Measurements from ENCODE around the gene GDF3.

DNA sequence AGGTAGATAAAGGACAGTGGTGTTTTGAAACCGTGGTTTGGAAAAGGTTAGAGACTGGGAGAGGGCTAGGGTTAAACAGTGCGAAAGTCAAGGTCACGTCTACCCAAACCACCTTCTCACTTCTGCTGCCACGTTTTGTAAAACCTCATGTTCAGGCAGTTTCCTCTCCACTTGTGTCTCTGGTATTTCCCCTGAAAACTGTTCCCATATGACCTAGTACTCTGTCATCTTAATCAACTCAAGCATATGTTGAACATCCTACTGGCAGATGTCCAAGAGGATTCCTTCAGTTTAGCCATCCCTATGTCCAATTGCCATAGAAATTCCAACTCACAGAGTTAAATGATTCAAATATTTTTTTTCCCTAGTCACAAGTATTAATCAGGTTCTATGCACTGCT lies 34.2 kb upstream of the GDF3 start:
- no peak for TF ChIP-seq CTCF (conservative IDR thresholded peaks at IDR 0.05; ENCODE audit: low read length)
- no peak for TF ChIP-seq EZH2phosphoT487 (IDR thresholded peaks at IDR 0.05; ENCODE audit: borderline replicate concordance)
